Thyroid gland (tissue), 4 donors: Measurements from ENCODE around the gene ANKRD34A. TPM values are rescaled to one million over a fixed set of nuclear protein-coding genes. Genes with fewer than 3 reads are reported as not detected.

Source experiments
- DNase-seq, 2 donors: peaks; one replicate each; pipeline ENCODE4 v3.0.0-alpha.2; 2019
- H3K27ac ChIP-seq, 3 donors: fragments of 200-600 bp; sonication (generic); 1 replicate in 2 of 3; 2 replicates in 1 of 3; pipeline ENCODE4 v1.5.1; 2016 to 2019; ENCODE audit warnings: mild to moderate bottlenecking in 1 of 3, moderate library complexity in 1 of 3
- H3K27me3 ChIP-seq: fragments of 200-600 bp; sonication (generic); one replicate; pipeline ENCODE4 v1.5.1; 2019
- H3K36me3 ChIP-seq, 2 donors: fragments of 200-600 bp; sonication (generic); one replicate each; pipeline ENCODE4 v1.5.1; 2016 to 2019
- H3K4me1 ChIP-seq, 2 donors: fragments of 200-600 bp; sonication (generic); one replicate each; pipeline ENCODE4 v1.5.1; 2017 to 2019
- H3K4me3 ChIP-seq, 3 donors: fragments of 200-600 bp; sonication (generic); replicated peaks in 1 of 3; 1 replicate in 2 of 3; 2 replicates in 1 of 3; pipeline ENCODE4 v1.5.1; 2016; ENCODE audit warnings: mild to moderate bottlenecking in 1 of 3
- H3K9me3 ChIP-seq: fragments of 200-600 bp; sonication (generic); one replicate; pipeline ENCODE4 v1.5.1; 2017
- POLR2A ChIP-seq, 2 donors: fragments of 450-650 bp; IDR thresholded peaks; one replicate each; pipeline ENCODE4 v1.6.1; 2017; ENCODE audit warnings: antibody characterized with exemption in 2 of 2, mild to moderate bottlenecking in 2 of 2, moderate library complexity in 1 of 2
- WGBS, 2 donors: methylation state at CpG; one replicate each; pipeline ENCODE4 v1.1.5; 2017; 5-methylcytosine and 5-hydroxymethylcytosine counted together
- intact Hi-C: fragments of 100-400 bp; cut with DNase I; formaldehyde crosslinking; loops from one replicate; pipeline ENCODE4 v1.15.1; 2023
- total RNA-seq, 4 donors: library from RNA; depleted of rRNA; stranded (reverse); fragments of >200 nt; gene quantifications; one replicate each; pipeline ENCODE4 v1.2.3, GENCODE V29; 2016
- TF ChIP-seq, protein P1 (sequence below), 6 experiments: fragments of 200-600 bp in 3 of 6; fragments of 450-650 bp in 3 of 6; sonication (generic) in 3 of 6; IDR thresholded peaks; one replicate each; pipeline ENCODE4 v1.5.1; 2016 to 2019; ENCODE audit warnings: antibody characterized with exemption in 6 of 6, mild to moderate bottlenecking in 2 of 6, inconsistent platforms in 1 of 6, moderate library complexity in 1 of 6

ANKRD34A gene
- total RNA-seq, 4 donors from 2014 or later, result 0.13 to 2.0 (median 0.97) TPM

GRCh38 chr1:145912128-145912641, 52.2 kb downstream of the ANKRD34A start:
- no peak overlapping the region for H3K27ac ChIP-seq
- H3K36me3 ChIP-seq, result peaks cover 12 to 29% of the 10 kb centered on the region in 2 donors
- H3K27me3 ChIP-seq, result no peaks in the 10 kb centered on the region
- intact Hi-C loops, result no loop called here
- no peak overlapping the region for H3K4me3 ChIP-seq
- no peaks in the 10 kb centered on the region for H3K9me3 ChIP-seq
- WGBS, 2 donors, result 85 to 86% methylated on average over 10 to 11 of the region's 11 CpGs
- TF ChIP-seq POLR2A (IDR thresholded peaks at IDR 0.05), result no peak
- TF ChIP-seq, protein P1, sequence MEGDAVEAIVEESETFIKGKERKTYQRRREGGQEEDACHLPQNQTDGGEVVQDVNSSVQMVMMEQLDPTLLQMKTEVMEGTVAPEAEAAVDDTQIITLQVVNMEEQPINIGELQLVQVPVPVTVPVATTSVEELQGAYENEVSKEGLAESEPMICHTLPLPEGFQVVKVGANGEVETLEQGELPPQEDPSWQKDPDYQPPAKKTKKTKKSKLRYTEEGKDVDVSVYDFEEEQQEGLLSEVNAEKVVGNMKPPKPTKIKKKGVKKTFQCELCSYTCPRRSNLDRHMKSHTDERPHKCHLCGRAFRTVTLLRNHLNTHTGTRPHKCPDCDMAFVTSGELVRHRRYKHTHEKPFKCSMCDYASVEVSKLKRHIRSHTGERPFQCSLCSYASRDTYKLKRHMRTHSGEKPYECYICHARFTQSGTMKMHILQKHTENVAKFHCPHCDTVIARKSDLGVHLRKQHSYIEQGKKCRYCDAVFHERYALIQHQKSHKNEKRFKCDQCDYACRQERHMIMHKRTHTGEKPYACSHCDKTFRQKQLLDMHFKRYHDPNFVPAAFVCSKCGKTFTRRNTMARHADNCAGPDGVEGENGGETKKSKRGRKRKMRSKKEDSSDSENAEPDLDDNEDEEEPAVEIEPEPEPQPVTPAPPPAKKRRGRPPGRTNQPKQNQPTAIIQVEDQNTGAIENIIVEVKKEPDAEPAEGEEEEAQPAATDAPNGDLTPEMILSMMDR (IDR thresholded peaks at IDR 0.05), result no peak
- peaks cover 3 to 5% of the 10 kb centered on the region in 2 donors for H3K4me1 ChIP-seq
- no peak for DNase-seq

Other genes with a start within 250 kb of the ANKRD34A start
- gene CD160, start 245.1 kb downstream of the ANKRD34A start, total RNA-seq, result not detected
- gene RNF115, start 140.5 kb downstream of the ANKRD34A start, total RNA-seq, result 10 to 100 TPM; 17.2 to 33.9 (median 25.4) TPM
- gene POLR3C, start 140.4 kb downstream of the ANKRD34A start, total RNA-seq, result 10 to 100 TPM; 28.0 to 36.5 (median 32.7) TPM
- gene NUDT17, start 118.9 kb downstream of the ANKRD34A start, total RNA-seq, result 1 to 10 TPM; 2.4 to 4.6 (median 3.4) TPM
- 10 to 100 TPM; 16.9 to 22.8 (median 20.3) TPM for gene PIAS3, start 105.5 kb downstream of the ANKRD34A start, total RNA-seq
- gene ANKRD35, start 78.7 kb downstream of the ANKRD34A start, total RNA-seq, result 1 to 10 TPM in 3 of 4 donors, under 1 TPM in 1; 0.58 to 3.8 (median 1.7) TPM
- gene ITGA10, start 54.5 kb downstream of the ANKRD34A start, total RNA-seq, result 1 to 10 TPM; 3.0 to 7.3 (median 5.0) TPM
- 10 to 100 TPM; 30.6 to 42.1 (median 37.3) TPM for gene PEX11B, start 45.9 kb downstream of the ANKRD34A start, total RNA-seq
- gene RBM8A, start 37.1 kb downstream of the ANKRD34A start, total RNA-seq, result 100 to 1,000 TPM; 108 to 143 (median 124) TPM
- gene LIX1L, start 6.6 kb downstream of the ANKRD34A start, total RNA-seq, result 10 to 100 TPM; 18.7 to 26.9 (median 20.3) TPM
- gene POLR3GL, start 115 bp upstream of the ANKRD34A start, total RNA-seq, result 10 to 100 TPM; 12.5 to 36.4 (median 22.7) TPM
- 1,000 to 10,000 TPM in 2 of 4 donors, 100 to 1,000 TPM in 2; 739 to 2,947 (median 1,128) TPM for gene TXNIP, start 32.0 kb upstream of the ANKRD34A start, total RNA-seq
- not detected for gene HJV, start 57.2 kb upstream of the ANKRD34A start, total RNA-seq
- gene NBPF10, start 180.2 kb upstream of the ANKRD34A start, total RNA-seq, result 1 to 10 TPM in 3 of 4 donors, under 1 TPM in 1; 0.89 to 3.5 (median 2.5) TPM